ENCODE data around the gene DSPP. TPM values are rescaled to one million over a fixed set of nuclear protein-coding genes. Genes with fewer than 3 reads are reported as not detected.
"Not testable (repeated sequence)": the region's sequence is repeated elsewhere in the genome, so short reads cannot be mapped to it uniquely, and the experiment has no call there.

The DSPP gene
- total RNA-seq, 1 donor from 2014 or later = not detected

DNA sequence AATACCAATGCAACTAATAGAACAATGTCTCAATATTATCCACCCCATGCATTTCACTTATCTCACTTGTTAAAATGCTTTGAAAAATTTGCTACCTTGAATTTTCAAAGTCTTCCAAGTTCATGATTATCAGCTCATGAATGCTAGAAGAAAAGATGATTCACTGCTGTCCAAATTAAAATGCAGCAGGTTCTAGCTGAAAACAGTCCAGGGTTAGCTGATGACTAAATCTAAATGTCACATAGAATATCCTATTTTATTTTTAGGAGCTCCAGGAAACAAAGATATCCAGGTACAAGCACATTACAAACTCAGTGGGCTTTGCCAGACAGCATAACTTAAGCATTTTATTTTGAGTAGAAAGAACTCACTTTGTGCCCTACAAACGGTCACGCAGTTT is 41.1 kb upstream of the DSPP start:
- intact Hi-C loops (cut with micrococcal nuclease) = no loop called here

DNA sequence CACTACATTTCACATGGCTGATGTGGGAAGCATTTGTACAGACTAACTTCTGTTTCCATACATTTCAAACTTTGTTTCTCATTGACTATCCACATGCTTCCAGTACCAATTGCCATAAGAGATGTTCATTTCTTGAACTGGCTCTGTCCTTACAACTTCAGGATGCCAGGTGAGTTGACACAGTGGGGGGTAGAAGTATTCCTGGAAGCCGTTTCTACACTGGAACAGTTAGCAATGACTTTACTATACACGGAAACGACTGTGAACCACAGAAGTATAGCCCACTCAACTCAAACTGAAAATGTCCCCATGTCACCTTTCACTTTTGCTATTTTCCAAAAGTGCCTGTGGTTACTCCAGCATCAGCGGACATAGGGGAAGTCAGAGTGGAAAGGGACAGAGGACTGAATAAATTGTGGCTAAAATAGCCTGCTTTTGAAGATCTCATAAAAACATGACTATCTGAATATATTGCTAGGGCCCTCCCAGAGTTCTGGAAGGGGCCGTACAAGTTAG is 38.0 kb upstream of the DSPP start:
- intact Hi-C loops (cut with micrococcal nuclease) = no loop called here

More for the DNA sequence above, 41.1 kb upstream of the DSPP start:
- H3K36me3 ChIP-seq = no peaks in the 10 kb centered on the region
- H3K4me1 ChIP-seq = no peaks in the 10 kb centered on the region
- H3K4me3 ChIP-seq = no peak overlapping the region
- no peaks in the 10 kb centered on the region for H3K9me3 ChIP-seq (replicated peaks)
- no peak for DNase-seq
- no peak overlapping the region for H3K27ac ChIP-seq (replicated peaks)
- TF ChIP-seq, protein P1, sequence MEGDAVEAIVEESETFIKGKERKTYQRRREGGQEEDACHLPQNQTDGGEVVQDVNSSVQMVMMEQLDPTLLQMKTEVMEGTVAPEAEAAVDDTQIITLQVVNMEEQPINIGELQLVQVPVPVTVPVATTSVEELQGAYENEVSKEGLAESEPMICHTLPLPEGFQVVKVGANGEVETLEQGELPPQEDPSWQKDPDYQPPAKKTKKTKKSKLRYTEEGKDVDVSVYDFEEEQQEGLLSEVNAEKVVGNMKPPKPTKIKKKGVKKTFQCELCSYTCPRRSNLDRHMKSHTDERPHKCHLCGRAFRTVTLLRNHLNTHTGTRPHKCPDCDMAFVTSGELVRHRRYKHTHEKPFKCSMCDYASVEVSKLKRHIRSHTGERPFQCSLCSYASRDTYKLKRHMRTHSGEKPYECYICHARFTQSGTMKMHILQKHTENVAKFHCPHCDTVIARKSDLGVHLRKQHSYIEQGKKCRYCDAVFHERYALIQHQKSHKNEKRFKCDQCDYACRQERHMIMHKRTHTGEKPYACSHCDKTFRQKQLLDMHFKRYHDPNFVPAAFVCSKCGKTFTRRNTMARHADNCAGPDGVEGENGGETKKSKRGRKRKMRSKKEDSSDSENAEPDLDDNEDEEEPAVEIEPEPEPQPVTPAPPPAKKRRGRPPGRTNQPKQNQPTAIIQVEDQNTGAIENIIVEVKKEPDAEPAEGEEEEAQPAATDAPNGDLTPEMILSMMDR (IDR thresholded peaks at IDR 0.05; ENCODE audit: borderline replicate concordance) = no peak
- H3K27me3 ChIP-seq (ENCODE audit: low read depth) = no peaks in the 10 kb centered on the region

DNA sequence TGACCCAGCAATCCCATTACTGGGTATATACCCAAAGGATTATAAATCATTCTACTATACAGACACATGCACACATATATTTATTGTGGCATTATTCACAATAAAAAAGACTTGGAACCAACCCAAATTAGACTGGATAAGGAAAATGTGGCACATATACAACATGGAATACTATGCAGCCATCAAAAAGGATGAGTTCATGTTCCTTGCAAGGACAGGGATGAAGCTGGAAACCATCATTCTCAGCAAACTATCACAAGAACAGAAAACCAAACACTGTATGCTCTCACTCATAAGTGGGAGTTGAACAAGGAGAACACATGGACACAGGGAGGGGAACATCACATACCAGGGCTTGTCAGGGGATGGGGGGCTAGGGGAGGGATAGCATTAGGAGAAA is 34.0 kb upstream of the DSPP start:
- H3K4me3 ChIP-seq; DNase-seq; H3K4me1 ChIP-seq; intact Hi-C loops (cut with micrococcal nuclease); H3K27me3 ChIP-seq (ENCODE audit: low read depth); H3K9me3 ChIP-seq (replicated peaks); H3K36me3 ChIP-seq; H3K27ac ChIP-seq (replicated peaks): not testable (repeated sequence)

More for the DNA sequence above, 38.0 kb upstream of the DSPP start:
- H3K4me1 ChIP-seq = no peaks in the 10 kb centered on the region
- no peak overlapping the region for H3K4me3 ChIP-seq
- peaks cover 4% of the 10 kb centered on the region for H3K9me3 ChIP-seq (replicated peaks)
- H3K27ac ChIP-seq (replicated peaks) = no peak overlapping the region
- DNase-seq = no peak
- no peaks in the 10 kb centered on the region for H3K36me3 ChIP-seq
- TF ChIP-seq, protein P1 (IDR thresholded peaks at IDR 0.05; ENCODE audit: borderline replicate concordance) = no peak
- H3K27me3 ChIP-seq (ENCODE audit: low read depth) = no peaks in the 10 kb centered on the region

DNA sequence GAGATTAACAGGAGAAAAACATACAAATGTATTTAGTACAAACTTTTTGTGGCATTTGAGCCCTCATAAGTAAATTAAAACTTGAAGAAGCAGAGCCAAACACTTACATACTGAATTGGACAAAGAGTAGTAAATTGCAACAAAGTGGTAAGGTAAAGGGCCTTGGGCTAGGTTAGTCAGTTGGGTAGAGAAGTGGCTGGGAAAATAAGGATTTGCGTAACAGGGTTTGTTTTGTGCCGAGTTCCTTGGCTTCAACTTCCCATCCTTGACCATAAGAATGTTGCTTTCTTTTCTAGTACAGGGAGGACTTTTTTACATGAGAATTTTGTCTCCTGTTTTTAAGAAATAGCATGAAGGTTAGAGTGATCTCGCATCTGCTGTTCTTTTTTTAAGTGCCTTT is 33.3 kb upstream of the DSPP start:
- Histone ChIP-seq H3K27me3 (ENCODE audit: low read depth) (no peaks in the 10 kb centered on the region), H3K9me3 (replicated peaks) (peaks cover 4% of the 10 kb centered on the region), H3K4me3 (no peak overlapping the region), H3K36me3 (no peaks in the 10 kb centered on the region), H3K27ac (replicated peaks) (no peak overlapping the region), H3K4me1 (no peaks in the 10 kb centered on the region)
- intact Hi-C loops (cut with micrococcal nuclease) = no loop called here
- no peak for DNase-seq
- TF ChIP-seq, protein P1 (IDR thresholded peaks at IDR 0.05; ENCODE audit: borderline replicate concordance) = no peak

DNA sequence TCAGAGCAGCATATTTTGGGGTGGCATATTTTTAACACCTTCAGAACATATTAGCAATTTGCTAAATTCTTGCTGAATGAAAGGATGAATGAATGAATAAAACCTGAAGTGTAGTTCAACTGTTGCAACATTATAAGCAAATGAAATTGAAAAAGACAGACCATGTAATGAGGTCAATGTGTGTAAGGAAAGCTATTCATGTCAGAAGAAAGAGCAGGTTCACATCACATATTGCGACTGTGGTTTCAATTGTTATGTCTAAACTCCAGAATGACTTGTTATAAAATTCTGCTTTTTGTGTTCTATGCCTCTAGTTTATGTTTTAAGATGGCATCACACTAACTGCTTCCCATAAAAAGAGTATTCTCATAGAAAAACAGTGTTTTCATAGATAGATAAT is 32.9 kb upstream of the DSPP start:
- Histone ChIP-seq H3K27ac (replicated peaks) (no peak overlapping the region), H3K9me3 (replicated peaks) (peaks cover 4% of the 10 kb centered on the region), H3K27me3 (ENCODE audit: low read depth) (no peaks in the 10 kb centered on the region), H3K36me3 (no peaks in the 10 kb centered on the region), H3K4me3 (no peak overlapping the region), H3K4me1 (no peaks in the 10 kb centered on the region)
- TF ChIP-seq, protein P1 (IDR thresholded peaks at IDR 0.05; ENCODE audit: borderline replicate concordance) = no peak
- no peak for DNase-seq
- intact Hi-C loops (cut with micrococcal nuclease) = no loop called here

DNA sequence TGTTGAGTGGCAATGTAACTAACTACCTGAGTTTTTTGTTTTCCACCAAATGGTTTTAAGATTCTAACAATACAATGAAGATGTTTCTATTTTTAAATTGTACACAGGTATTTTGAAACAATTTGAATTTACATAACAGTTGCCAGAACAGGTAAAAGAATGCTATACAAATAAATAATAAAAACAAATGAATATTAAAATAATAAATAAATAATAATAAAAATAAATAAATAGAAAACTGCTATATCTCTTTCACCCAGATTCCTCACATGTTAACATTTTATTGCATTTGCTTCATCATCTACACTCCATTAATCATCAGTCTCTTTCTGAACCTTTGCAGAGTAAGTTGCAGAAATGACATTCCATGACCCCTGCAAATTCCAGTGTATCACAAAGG is 32.3 kb upstream of the DSPP start:
- no peak for DNase-seq
- H3K9me3 ChIP-seq (replicated peaks) = peaks cover 4% of the 10 kb centered on the region
- H3K36me3 ChIP-seq = no peaks in the 10 kb centered on the region
- H3K27ac ChIP-seq (replicated peaks) = no peak overlapping the region
- no peaks in the 10 kb centered on the region for H3K27me3 ChIP-seq (ENCODE audit: low read depth)
- no peaks in the 10 kb centered on the region for H3K4me1 ChIP-seq
- H3K4me3 ChIP-seq = no peak overlapping the region
- intact Hi-C loops (cut with micrococcal nuclease) = no loop called here
- TF ChIP-seq, protein P1 (IDR thresholded peaks at IDR 0.05; ENCODE audit: borderline replicate concordance) = no peak

Data from left ventricle myocardium inferior (tissue), 1 donor.